Chondrocyte (in vitro differentiated cells): ENCODE data around the gene TRMT5. TPM values are rescaled to one million over a fixed set of nuclear protein-coding genes. Genes with fewer than 3 reads are reported as not detected.

Experiments
- DNase-seq: peaks from one replicate; pipeline ENCODE4 v3.0.0; 2021; ENCODE audit warnings: mixed read lengths, low spot score
- H3K27ac Mint-ChIP-seq: one replicate; pipeline ENCODE4 v1.8.0; 2021; ENCODE audit warnings: mild to moderate bottlenecking, moderate library complexity, mixed read lengths; ENCODE audit not compliant: unreplicated experiment
- H3K27me3 Mint-ChIP-seq: 2 replicates; pipeline ENCODE4 v1.8.0; 2021; ENCODE audit warnings: low read depth, mixed read lengths
- H3K36me3 Mint-ChIP-seq: 2 replicates; pipeline ENCODE4 v1.8.0; 2021; ENCODE audit warnings: low read depth, mixed read lengths
- H3K4me1 Mint-ChIP-seq: 2 replicates; pipeline ENCODE4 v1.8.0; 2021; ENCODE audit warnings: low read depth, mild to moderate bottlenecking, mixed read lengths
- H3K4me3 Mint-ChIP-seq: one replicate; pipeline ENCODE4 v1.8.0; 2021; ENCODE audit warnings: mild to moderate bottlenecking, moderate library complexity, mixed read lengths; ENCODE audit not compliant: unreplicated experiment
- H3K9me3 Mint-ChIP-seq: 2 replicates; pipeline ENCODE4 v1.8.0; 2021; ENCODE audit warnings: low read depth, mixed read lengths
- CTCF ChIP-seq: fragments of 200-600 bp; sonication (generic); IDR thresholded peaks from 2 replicates; pipeline ENCODE4 v1.5.0; 2021; ENCODE audit warnings: antibody characterized with exemption, mild to moderate bottlenecking, moderate library complexity
- total RNA-seq: library from RNA; stranded (reverse); gene quantifications from 3 replicates; pipeline ENCODE4 v1.2.1, GENCODE V29; 2021

Gene TRMT5
- total RNA-seq, 1 donor from 2014 or later, result 12.6 TPM

GRCh38 chr14:60968099-60968498 is 12.8 kb downstream of the TRMT5 start:
- peak overlapping the region; percentile 71 for H3K27ac Mint-ChIP-seq
- H3K27me3 Mint-ChIP-seq, result no peaks in the 10 kb centered on the region
- TF ChIP-seq CTCF, result no peak
- DNase-seq, result no peak
- H3K4me3 Mint-ChIP-seq, result peak overlapping the region; percentile 28
- peaks cover 55% of the 10 kb centered on the region for H3K4me1 Mint-ChIP-seq
- no peaks in the 10 kb centered on the region for H3K9me3 Mint-ChIP-seq
- peaks cover 8% of the 10 kb centered on the region for H3K36me3 Mint-ChIP-seq

GRCh38 chr14:60965402-60965801 is 15.5 kb downstream of the TRMT5 start:
- TF ChIP-seq CTCF, result no peak
- Mint-ChIP-seq H3K27me3 (no peaks in the 10 kb centered on the region), H3K9me3 (peaks cover 4% of the 10 kb centered on the region), H3K4me1 (peaks cover 59% of the 10 kb centered on the region), H3K4me3 (no peak overlapping the region), H3K27ac (peak overlapping the region; percentile 91), H3K36me3 (peaks cover 4% of the 10 kb centered on the region)
- DNase-seq, result no peak

GRCh38 chr14:60964904-60965303 is 16.0 kb downstream of the TRMT5 start:
- H3K36me3 Mint-ChIP-seq, result peaks cover 4% of the 10 kb centered on the region
- H3K4me3 Mint-ChIP-seq, result no peak overlapping the region
- peaks cover 9% of the 10 kb centered on the region for H3K9me3 Mint-ChIP-seq
- peak overlapping the region; percentile 91 for H3K27ac Mint-ChIP-seq
- H3K4me1 Mint-ChIP-seq, result peaks cover 59% of the 10 kb centered on the region
- no peak for TF ChIP-seq CTCF
- no peak for DNase-seq
- no peaks in the 10 kb centered on the region for H3K27me3 Mint-ChIP-seq

GRCh38 chr14:60963761-60964160 is 17.1 kb downstream of the TRMT5 start:
- Mint-ChIP-seq H3K4me1 (peaks cover 54% of the 10 kb centered on the region), H3K27ac (peak overlapping the region; percentile 27), H3K27me3 (no peaks in the 10 kb centered on the region), H3K36me3 (peaks cover 11% of the 10 kb centered on the region), H3K4me3 (no peak overlapping the region), H3K9me3 (peaks cover 17% of the 10 kb centered on the region)
- no peak for TF ChIP-seq CTCF
- DNase-seq, result no peak

GRCh38 chr14:60958146-60958545 is 22.7 kb downstream of the TRMT5 start:
- Mint-ChIP-seq H3K36me3 (peaks cover 36% of the 10 kb centered on the region), H3K4me1 (peaks cover 11% of the 10 kb centered on the region), H3K4me3 (no peak overlapping the region), H3K9me3 (peaks cover 44% of the 10 kb centered on the region), H3K27me3 (no peaks in the 10 kb centered on the region), H3K27ac (no peak overlapping the region)
- DNase-seq, result no peak
- no peak for TF ChIP-seq CTCF
